NB4 (cell line): ENCODE results near the gene TMEM184B.

Source experiments
- DNase-seq: peaks from one replicate; pipeline ENCODE4 v3.0.0; 2010; ENCODE audit warnings: low read depth
- H3K4me3 ChIP-seq: one replicate; pipeline ENCODE4 v1.5.1; 2011; ENCODE audit warnings: mild to moderate bottlenecking, low read depth, low read length, moderate library complexity
- CTCF ChIP-seq: IDR thresholded peaks from one replicate; pipeline ENCODE4 v1.5.1; 2012; ENCODE audit warnings: low read depth, low read length
- MAX ChIP-seq: IDR thresholded peaks from 2 replicates; pipeline ENCODE4 v1.6.1; 2011; ENCODE audit warnings: low read depth, low read length
- MYC ChIP-seq: IDR thresholded peaks from 2 replicates; pipeline ENCODE4 v1.6.1; 2011; ENCODE audit warnings: low read depth, low read length
- POLR2A ChIP-seq: IDR thresholded peaks from 2 replicates; pipeline ENCODE4 v1.6.1; 2011; ENCODE audit warnings: mild to moderate bottlenecking; ENCODE audit not compliant: insufficient read length; ENCODE audit errors: extremely low read depth

The TMEM184B gene

GRCh38 chr22:38193580-38193979, 79.2 kb downstream of the TMEM184B start:
- TF ChIP-seq POLR2A (no peak), CTCF (no peak), MAX (no peak), MYC (no peak)
- no peak overlapping the region for H3K4me3 ChIP-seq
- DNase-seq = peak; percentile 71

- H3K4me3 ChIP-seq = no peak overlapping the region
- TF ChIP-seq POLR2A (no peak), MYC (no peak), MAX (no peak), CTCF (no peak)
- no peak for DNase-seq
These were observed 80.3 kb downstream of the TMEM184B start for GRCh38 chr22:38192475-38192863.

GRCh38 chr22:38191731-38192474, 80.9 kb downstream of the TMEM184B start:
- DNase-seq = no peak
- TF ChIP-seq CTCF (no peak), POLR2A (no peak), MYC (no peak), MAX (no peak)
- H3K4me3 ChIP-seq = no peak overlapping the region

GRCh38 chr22:38191055-38191454, 81.8 kb downstream of the TMEM184B start:
- DNase-seq = no peak
- TF ChIP-seq MAX (no peak), POLR2A (no peak), MYC (no peak), CTCF (no peak)

GRCh38 chr22:38190581-38190980, 82.2 kb downstream of the TMEM184B start:
- DNase-seq = no peak
- TF ChIP-seq CTCF = no peak
- no peak for TF ChIP-seq MYC
- no peak for TF ChIP-seq POLR2A
- no peak for TF ChIP-seq MAX
- no peak overlapping the region for H3K4me3 ChIP-seq

More at GRCh38 chr22:38191055-38191454, 81.8 kb downstream of the TMEM184B start:
- no peak overlapping the region for H3K4me3 ChIP-seq
